Measurements from ENCODE around the gene SLC25A45. TPM values are rescaled to one million over a fixed set of nuclear protein-coding genes. Genes with fewer than 3 reads are reported as not detected.

The SLC25A45 gene
- total RNA-seq, 4 donors from 2014 or later: 2.2 to 5.6 (median 5.2) TPM

DNA sequence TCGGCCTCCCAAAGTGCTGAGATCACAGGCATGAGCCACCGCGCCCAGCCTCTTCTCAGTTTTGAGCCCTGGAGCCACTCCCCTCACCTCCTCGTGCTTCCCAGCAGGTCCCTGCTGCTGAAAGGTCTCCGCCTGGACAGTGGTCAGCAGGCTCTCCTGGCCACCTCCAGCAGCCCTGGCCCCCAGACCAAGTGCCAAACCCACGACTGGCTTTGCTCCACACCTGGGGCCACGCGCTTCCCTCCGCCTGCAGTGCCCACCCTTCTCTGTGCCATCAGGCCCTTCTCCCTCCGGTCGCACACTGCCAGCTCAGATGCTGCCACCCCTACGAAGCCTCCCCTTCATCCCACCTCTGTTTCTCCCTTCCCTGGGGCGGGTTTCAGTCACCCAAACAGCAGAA is 16.8 kb upstream of the SLC25A45 start:
- no peaks in the 10 kb centered on the region for H3K9me3 ChIP-seq
- WGBS, 2 donors (ENCODE audit: low coverage in 1 of 2): 95 to 100% methylated on average over 3 to 13 of the region's 13 CpGs
- in situ Hi-C loops (cut with MboI; ENCODE audit: low pct_ligation_motif_present in 1 of 4, low pct_unique_long_range_greater_than_20kb in 1 of 4, low sequenced_read_pairs in 3 of 4) (no loop called here), intact Hi-C loops (cut with DNase I; ENCODE audit: low total_unique reads) (no loop called here)
- no peaks in the 10 kb centered on the region for H3K27me3 ChIP-seq
- no peak overlapping the region for H3K27ac ChIP-seq
- no peak overlapping the region for H3K4me3 ChIP-seq
- H3K36me3 ChIP-seq: peaks cover 0 to 23% (median 7%) of the 10 kb centered on the region in 4 donors
- H3K4me1 ChIP-seq: peaks cover 3 to 29% (median 11%) of the 10 kb centered on the region in 4 donors
- no peak for DNase-seq
- TF ChIP-seq POLR2A (IDR thresholded peaks at IDR 0.05) (no peak), EP300 (IDR thresholded peaks at IDR 0.05; ENCODE audit: low read depth) (no peak), POLR2AphosphoS5 (IDR thresholded peaks at IDR 0.05) (no peak)
- TF ChIP-seq, protein P1, sequence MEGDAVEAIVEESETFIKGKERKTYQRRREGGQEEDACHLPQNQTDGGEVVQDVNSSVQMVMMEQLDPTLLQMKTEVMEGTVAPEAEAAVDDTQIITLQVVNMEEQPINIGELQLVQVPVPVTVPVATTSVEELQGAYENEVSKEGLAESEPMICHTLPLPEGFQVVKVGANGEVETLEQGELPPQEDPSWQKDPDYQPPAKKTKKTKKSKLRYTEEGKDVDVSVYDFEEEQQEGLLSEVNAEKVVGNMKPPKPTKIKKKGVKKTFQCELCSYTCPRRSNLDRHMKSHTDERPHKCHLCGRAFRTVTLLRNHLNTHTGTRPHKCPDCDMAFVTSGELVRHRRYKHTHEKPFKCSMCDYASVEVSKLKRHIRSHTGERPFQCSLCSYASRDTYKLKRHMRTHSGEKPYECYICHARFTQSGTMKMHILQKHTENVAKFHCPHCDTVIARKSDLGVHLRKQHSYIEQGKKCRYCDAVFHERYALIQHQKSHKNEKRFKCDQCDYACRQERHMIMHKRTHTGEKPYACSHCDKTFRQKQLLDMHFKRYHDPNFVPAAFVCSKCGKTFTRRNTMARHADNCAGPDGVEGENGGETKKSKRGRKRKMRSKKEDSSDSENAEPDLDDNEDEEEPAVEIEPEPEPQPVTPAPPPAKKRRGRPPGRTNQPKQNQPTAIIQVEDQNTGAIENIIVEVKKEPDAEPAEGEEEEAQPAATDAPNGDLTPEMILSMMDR (IDR thresholded peaks at IDR 0.05): no peak

DNA sequence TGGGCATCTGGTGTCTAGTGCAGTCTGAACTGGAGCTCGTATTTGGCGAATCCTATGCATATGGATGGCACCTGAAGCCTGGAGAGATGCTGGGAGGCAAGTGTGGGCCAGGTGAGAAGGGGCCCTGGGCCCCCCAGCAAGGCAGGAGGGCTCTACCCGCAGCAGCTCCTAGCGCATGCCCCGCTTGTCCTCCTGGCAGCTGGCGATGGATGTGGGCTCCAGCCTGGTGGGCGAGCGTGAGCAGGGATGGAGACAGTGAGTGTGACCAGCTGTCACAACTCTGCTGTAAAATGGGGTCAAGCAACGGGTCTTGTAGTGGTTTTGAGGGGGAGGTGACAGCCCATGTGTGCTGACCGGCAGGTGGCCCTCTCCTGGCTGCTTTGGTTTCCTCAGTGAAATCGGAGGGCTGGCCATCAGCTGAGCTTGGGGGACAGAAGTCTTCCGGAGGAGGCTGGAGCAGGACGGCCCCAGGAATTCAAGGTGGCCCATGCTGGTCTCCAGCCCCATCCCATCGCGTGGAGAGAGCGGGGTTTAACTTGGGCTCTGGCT is 16.0 kb upstream of the SLC25A45 start:
- no peak for DNase-seq
- in situ Hi-C loops (cut with MboI; ENCODE audit: low pct_ligation_motif_present in 1 of 4, low pct_unique_long_range_greater_than_20kb in 1 of 4, low sequenced_read_pairs in 3 of 4) (no loop called here), intact Hi-C loops (cut with DNase I; ENCODE audit: low total_unique reads) (no loop called here)
- no peak overlapping the region for H3K27ac ChIP-seq
- 89% methylated on average over 16 of the region's 16 CpGs; no CpG with 5 or more reads in 1 of the 2 donors for WGBS, 2 donors (ENCODE audit: low coverage in 1 of 2)
- H3K4me3 ChIP-seq: no peak overlapping the region
- H3K27me3 ChIP-seq: no peaks in the 10 kb centered on the region
- peaks cover 3 to 24% (median 11%) of the 10 kb centered on the region in 4 donors for H3K4me1 ChIP-seq
- H3K36me3 ChIP-seq: peaks cover 0 to 20% (median 8%) of the 10 kb centered on the region in 4 donors
- no peaks in the 10 kb centered on the region for H3K9me3 ChIP-seq
- TF ChIP-seq POLR2AphosphoS5 (IDR thresholded peaks at IDR 0.05): no peak
- no peak for TF ChIP-seq EP300 (IDR thresholded peaks at IDR 0.05; ENCODE audit: low read depth)
- TF ChIP-seq, protein P1 (IDR thresholded peaks at IDR 0.05): no peak
- TF ChIP-seq POLR2A (IDR thresholded peaks at IDR 0.05): no peak

DNA sequence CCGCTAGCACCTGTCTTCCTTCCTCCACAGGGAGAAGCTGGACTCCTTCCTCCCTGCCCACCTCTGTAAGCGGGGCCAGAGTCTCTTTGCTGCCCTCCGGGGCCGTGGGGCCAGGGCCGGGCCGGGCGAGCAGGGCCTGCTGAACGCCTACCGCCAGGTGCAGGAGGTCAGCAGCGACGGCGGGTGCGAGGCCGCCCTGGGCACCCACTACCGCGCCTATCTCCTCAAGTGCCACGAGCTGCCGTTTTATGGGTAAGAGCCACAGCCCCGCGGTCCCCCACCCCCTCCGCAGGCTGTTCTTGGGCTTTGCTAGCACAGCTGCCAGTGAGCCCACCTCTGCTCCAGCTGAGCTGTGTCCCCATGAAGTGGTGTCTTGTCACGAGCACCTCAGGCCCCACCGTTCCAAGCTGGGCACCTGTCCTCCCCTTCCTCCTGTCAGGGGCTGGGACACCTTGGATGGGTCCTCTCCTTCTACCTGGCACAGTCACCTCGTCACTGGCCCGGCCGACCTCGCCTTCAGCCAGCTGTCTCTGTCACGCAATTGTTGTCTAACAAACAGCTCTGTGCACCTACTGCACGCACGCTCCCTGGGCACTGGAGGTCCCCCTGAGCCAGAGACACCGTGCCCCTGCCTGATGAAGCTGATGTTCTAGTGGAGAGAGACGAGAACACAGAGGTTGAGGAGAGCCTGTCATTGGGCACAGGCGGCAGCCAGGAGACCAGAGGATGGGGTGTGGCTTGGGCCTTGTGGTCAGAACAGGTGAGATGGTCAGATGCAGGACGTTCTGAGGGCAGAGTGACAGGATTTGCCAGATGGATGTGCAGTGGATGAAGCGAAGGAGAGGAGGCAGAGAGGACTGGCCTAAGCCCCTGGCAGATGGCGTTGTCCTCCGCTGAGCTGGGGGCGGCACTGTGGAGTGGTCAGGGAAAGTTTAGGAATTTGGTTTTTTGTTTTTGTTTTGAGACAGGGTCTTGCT is 14.6 kb upstream of the SLC25A45 start:
- in situ Hi-C loops (cut with MboI; ENCODE audit: low pct_ligation_motif_present in 1 of 4, low pct_unique_long_range_greater_than_20kb in 1 of 4, low sequenced_read_pairs in 3 of 4): no loop called here
- peaks cover 0 to 20% (median 6%) of the 10 kb centered on the region in 4 donors for H3K36me3 ChIP-seq

More for the DNA sequence above, 14.6 kb upstream of the SLC25A45 start:
- TF ChIP-seq, protein P1 (IDR thresholded peaks at IDR 0.05): no peak
- no peak for TF ChIP-seq EP300 (IDR thresholded peaks at IDR 0.05; ENCODE audit: low read depth)
- no peak for TF ChIP-seq POLR2AphosphoS5 (IDR thresholded peaks at IDR 0.05)
- TF ChIP-seq POLR2A (IDR thresholded peaks at IDR 0.05): no peak
- Histone ChIP-seq H3K27ac (no peak overlapping the region), H3K4me1 (peaks cover 3 to 20% (median 10%) of the 10 kb centered on the region in 4 donors), H3K27me3 (no peaks in the 10 kb centered on the region), H3K9me3 (no peaks in the 10 kb centered on the region), H3K4me3 (no peak overlapping the region)
- 89 to 94% methylated on average over 8 to 38 of the region's 38 CpGs for WGBS, 2 donors (ENCODE audit: low coverage in 1 of 2)
- intact Hi-C loops (cut with DNase I; ENCODE audit: low total_unique reads): no loop called here
- DNase-seq: no peak

Measured in transverse colon (tissue), 4 donors.